HepG2 (cell line): ENCODE measurements around the gene ADCY1. TPM values are rescaled to one million over a fixed set of nuclear protein-coding genes. Genes with fewer than 3 reads are reported as not detected.

Experiments
- HOXA3 ChIP-seq: sonication (generic); formaldehyde crosslinking; IDR thresholded peaks from 2 replicates; pipeline ENCODE4 v1.5.0; 2020; ENCODE audit warnings: missing genetic modification reagents
- KLF16 ChIP-seq, 2 experiments: sonication (generic) in 1 of 2; formaldehyde crosslinking in 1 of 2; IDR thresholded peaks; 2 replicates each; pipeline versions ENCODE4 v1.6.1 to v1.8.0; 2016 to 2023; ENCODE audit warnings: missing genetic modification reagents in 2 of 2, missing compliant biosample characterization in 1 of 2
- PITX1 ChIP-seq: sonication (generic); formaldehyde crosslinking; IDR thresholded peaks from 2 replicates; pipeline ENCODE4 v1.5.1; 2020; ENCODE audit warnings: mild to moderate bottlenecking, missing genetic modification reagents
- SRF ChIP-seq: IDR thresholded peaks from 2 replicates; pipeline ENCODE4 v1.6.1; 2011; ENCODE audit warnings: mild to moderate bottlenecking, low read depth, low read length, moderate library complexity
- TBX3 ChIP-seq: fragments of 450-650 bp; IDR thresholded peaks from 2 replicates; pipeline ENCODE4 v1.6.1; 2017; ENCODE audit warnings: antibody characterized with exemption, mild to moderate bottlenecking, inconsistent platforms, borderline replicate concordance
- TSC22D2 ChIP-seq: sonication (generic); formaldehyde crosslinking; IDR thresholded peaks from 2 replicates; pipeline ENCODE4 v1.5.1; 2020; ENCODE audit warnings: missing genetic modification reagents, mild to moderate bottlenecking, borderline replicate concordance
- ZMYM4 ChIP-seq: sonication (generic); formaldehyde crosslinking; IDR thresholded peaks from 2 replicates; pipeline ENCODE4 v1.8.1; 2023; ENCODE audit warnings: mild to moderate bottlenecking, missing genetic modification reagents
- ZNF609 ChIP-seq: sonication (generic); formaldehyde crosslinking; IDR thresholded peaks from 2 replicates; pipeline ENCODE4 v1.4.0; 2020; ENCODE audit warnings: mild to moderate bottlenecking, missing genetic modification reagents, borderline replicate concordance
- ZNF773 ChIP-seq: sonication (generic); formaldehyde crosslinking; IDR thresholded peaks from 2 replicates; pipeline ENCODE4 v1.4.0; 2020; ENCODE audit warnings: missing genetic modification reagents, borderline replicate concordance
- ZZZ3 ChIP-seq: sonication (generic); formaldehyde crosslinking; IDR thresholded peaks from 2 replicates; pipeline ENCODE4 v1.4.0; 2020; ENCODE audit warnings: missing genetic modification reagents, mild to moderate bottlenecking, borderline replicate concordance
- polyA plus RNA-seq, 8 experiments: library from polyadenylated mRNA; depleted of rRNA in 3 of 8; stranded (reverse) in 7 of 8; unstranded in 1 of 8; fragments of >200 nt; fragmentation: Illumina TruSeq in 4 of 8; extraction: Trizol in 4 of 8; gene quantifications; 2 replicates each; pipeline versions ENCODE4 v1.2.1 to v1.2.3, GENCODE V29; 2011 to 2016; ENCODE audit warnings: low read depth in 4 of 8, missing spikeins in 1 of 8, mixed read lengths in 1 of 8; ENCODE audit not compliant: insufficient read depth in 1 of 8
- total RNA-seq, 5 experiments: library from RNA; depleted of rRNA; stranded (reverse); fragments of >200 nt; fragmentation: Illumina TruSeq; extraction: Trizol; gene quantifications; 2 replicates each; pipeline ENCODE4 v1.2.3, GENCODE V29; 2016; ENCODE audit warnings: low read depth in 1 of 5
- TF ChIP-seq, protein P1 (sequence below): IDR thresholded peaks from 2 replicates; pipeline ENCODE4 v1.6.1; 2016; ENCODE audit warnings: low read depth
- TF ChIP-seq, protein P2 (sequence below): sonication (generic); formaldehyde crosslinking; IDR thresholded peaks from 2 replicates; pipeline ENCODE4 v1.5.0; 2020; ENCODE audit warnings: mild to moderate bottlenecking, missing genetic modification reagents, moderate library complexity
- TF ChIP-seq, protein P3 (sequence below): sonication (generic); formaldehyde crosslinking; IDR thresholded peaks from 2 replicates; pipeline ENCODE4 v1.4.0; 2020; ENCODE audit warnings: missing genetic modification reagents

The ADCY1 gene
- total and polyA plus RNA-seq, 2 of the 13 experiments (the other 11 are each of a cell fraction or from before 2014, with no cell fraction given): 0.80 to 1.2 TPM

GRCh38 chr7:45768516-45769394 is 194.6 kb downstream of the ADCY1 start (continued):
- TF ChIP-seq, protein P1, sequence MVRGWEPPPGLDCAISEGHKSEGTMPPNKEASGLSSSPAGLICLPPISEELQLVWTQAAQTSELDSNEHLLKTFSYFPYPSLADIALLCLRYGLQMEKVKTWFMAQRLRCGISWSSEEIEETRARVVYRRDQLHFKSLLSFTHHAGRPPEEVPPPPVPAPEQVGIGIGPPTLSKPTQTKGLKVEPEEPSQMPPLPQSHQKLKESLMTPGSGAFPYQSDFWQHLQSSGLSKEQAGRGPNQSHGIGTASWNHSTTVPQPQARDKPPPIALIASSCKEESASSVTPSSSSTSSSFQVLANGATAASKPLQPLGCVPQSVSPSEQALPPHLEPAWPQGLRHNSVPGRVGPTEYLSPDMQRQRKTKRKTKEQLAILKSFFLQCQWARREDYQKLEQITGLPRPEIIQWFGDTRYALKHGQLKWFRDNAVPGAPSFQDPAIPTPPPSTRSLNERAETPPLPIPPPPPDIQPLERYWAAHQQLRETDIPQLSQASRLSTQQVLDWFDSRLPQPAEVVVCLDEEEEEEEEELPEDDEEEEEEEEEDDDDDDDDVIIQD (CRISPR knock-in tag): peak; percentile 44; the same call in 1 of the 2 replicates
- TF ChIP-seq ZMYM4 (CRISPR knock-in tag) (peak; percentile 99), TBX3 (peak; percentile 60), TSC22D2 (0 out of 2 replicates have a peak, but pooled peaks have one; percentile 26), KLF16 (CRISPR knock-in tag; IDR thresholded peaks at IDR 0.05) (peak in 1 of 2 experiments; percentile 74; a peak in 2 of 4 replicates), SRF (peak; percentile 67; the same call in 1 of the 2 replicates), ZNF773 (peak; percentile 74; the same call in 1 of the 2 replicates), ZZZ3 (CRISPR knock-in tag) (0 out of 2 replicates have a peak, but pooled peaks have one; percentile 34), ZNF609 (CRISPR knock-in tag) (0 out of 2 replicates have a peak, but pooled peaks have one; percentile 31), HOXA3 (CRISPR knock-in tag) (peak; percentile 100), PITX1 (peak; percentile 53; the same call in 1 of the 2 replicates)
- TF ChIP-seq, protein P2, sequence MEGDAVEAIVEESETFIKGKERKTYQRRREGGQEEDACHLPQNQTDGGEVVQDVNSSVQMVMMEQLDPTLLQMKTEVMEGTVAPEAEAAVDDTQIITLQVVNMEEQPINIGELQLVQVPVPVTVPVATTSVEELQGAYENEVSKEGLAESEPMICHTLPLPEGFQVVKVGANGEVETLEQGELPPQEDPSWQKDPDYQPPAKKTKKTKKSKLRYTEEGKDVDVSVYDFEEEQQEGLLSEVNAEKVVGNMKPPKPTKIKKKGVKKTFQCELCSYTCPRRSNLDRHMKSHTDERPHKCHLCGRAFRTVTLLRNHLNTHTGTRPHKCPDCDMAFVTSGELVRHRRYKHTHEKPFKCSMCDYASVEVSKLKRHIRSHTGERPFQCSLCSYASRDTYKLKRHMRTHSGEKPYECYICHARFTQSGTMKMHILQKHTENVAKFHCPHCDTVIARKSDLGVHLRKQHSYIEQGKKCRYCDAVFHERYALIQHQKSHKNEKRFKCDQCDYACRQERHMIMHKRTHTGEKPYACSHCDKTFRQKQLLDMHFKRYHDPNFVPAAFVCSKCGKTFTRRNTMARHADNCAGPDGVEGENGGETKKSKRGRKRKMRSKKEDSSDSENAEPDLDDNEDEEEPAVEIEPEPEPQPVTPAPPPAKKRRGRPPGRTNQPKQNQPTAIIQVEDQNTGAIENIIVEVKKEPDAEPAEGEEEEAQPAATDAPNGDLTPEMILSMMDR (CRISPR knock-in tag): peak; percentile 38; the same call in 1 of the 2 replicates
- TF ChIP-seq, protein P3, sequence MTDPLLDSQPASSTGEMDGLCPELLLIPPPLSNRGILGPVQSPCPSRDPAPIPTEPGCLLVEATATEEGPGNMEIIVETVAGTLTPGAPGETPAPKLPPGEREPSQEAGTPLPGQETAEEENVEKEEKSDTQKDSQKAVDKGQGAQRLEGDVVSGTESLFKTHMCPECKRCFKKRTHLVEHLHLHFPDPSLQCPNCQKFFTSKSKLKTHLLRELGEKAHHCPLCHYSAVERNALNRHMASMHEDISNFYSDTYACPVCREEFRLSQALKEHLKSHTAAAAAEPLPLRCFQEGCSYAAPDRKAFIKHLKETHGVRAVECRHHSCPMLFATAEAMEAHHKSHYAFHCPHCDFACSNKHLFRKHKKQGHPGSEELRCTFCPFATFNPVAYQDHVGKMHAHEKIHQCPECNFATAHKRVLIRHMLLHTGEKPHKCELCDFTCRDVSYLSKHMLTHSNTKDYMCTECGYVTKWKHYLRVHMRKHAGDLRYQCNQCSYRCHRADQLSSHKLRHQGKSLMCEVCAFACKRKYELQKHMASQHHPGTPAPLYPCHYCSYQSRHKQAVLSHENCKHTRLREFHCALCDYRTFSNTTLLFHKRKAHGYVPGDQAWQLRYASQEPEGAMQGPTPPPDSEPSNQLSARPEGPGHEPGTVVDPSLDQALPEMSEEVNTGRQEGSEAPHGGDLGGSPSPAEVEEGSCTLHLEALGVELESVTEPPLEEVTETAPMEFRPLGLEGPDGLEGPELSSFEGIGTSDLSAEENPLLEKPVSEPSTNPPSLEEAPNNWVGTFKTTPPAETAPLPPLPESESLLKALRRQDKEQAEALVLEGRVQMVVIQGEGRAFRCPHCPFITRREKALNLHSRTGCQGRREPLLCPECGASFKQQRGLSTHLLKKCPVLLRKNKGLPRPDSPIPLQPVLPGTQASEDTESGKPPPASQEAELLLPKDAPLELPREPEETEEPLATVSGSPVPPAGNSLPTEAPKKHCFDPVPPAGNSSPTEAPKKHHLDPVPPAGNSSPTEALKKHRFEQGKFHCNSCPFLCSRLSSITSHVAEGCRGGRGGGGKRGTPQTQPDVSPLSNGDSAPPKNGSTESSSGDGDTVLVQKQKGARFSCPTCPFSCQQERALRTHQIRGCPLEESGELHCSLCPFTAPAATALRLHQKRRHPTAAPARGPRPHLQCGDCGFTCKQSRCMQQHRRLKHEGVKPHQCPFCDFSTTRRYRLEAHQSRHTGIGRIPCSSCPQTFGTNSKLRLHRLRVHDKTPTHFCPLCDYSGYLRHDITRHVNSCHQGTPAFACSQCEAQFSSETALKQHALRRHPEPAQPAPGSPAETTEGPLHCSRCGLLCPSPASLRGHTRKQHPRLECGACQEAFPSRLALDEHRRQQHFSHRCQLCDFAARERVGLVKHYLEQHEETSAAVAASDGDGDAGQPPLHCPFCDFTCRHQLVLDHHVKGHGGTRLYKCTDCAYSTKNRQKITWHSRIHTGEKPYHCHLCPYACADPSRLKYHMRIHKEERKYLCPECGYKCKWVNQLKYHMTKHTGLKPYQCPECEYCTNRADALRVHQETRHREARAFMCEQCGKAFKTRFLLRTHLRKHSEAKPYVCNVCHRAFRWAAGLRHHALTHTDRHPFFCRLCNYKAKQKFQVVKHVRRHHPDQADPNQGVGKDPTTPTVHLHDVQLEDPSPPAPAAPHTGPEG (CRISPR knock-in tag): peak; percentile 71; the same call in 1 of the 2 replicates
